K562 (cell line): ENCODE measurements around the gene CPLX1. TPM values are rescaled to one million over a fixed set of nuclear protein-coding genes. Genes with fewer than 3 reads are reported as not detected.
A peak's percentile ranks its signal among the peaks of the same experiment; 100 is the strongest.

Source experiments
- ARID1B ChIP-seq: fragments of 450-650 bp; IDR thresholded peaks from 2 replicates; pipeline ENCODE4 v1.6.1; 2016; ENCODE audit warnings: antibody characterized with exemption, mild to moderate bottlenecking, inconsistent platforms
- GABPA ChIP-seq: fragments of 200-800 bp; sonication (Bioruptor generic); conservative IDR thresholded peaks from 2 replicates; pipeline ENCODE4 v1.6.1; 2016; ENCODE audit warnings: low read depth, missing genetic modification characterization, missing compliant biosample characterization
- MLX ChIP-seq, 2 experiments: fragments of 450-650 bp in 1 of 2; sonication (generic) in 1 of 2; formaldehyde crosslinking; conservative IDR thresholded peaks; 2 replicates each; pipeline versions ENCODE4 v1.4.0 to v1.8.1; 2020 to 2022; ENCODE audit warnings: mild to moderate bottlenecking in 1 of 2, missing genetic modification reagents in 1 of 2
- NELFE ChIP-seq: IDR thresholded peaks from 2 replicates; pipeline ENCODE4 v1.6.1; 2011; ENCODE audit warnings: mild to moderate bottlenecking; ENCODE audit not compliant: insufficient read depth, insufficient read length
- POLR2B ChIP-seq: fragments of 450-650 bp; IDR thresholded peaks from 2 replicates; pipeline ENCODE4 v1.6.1; 2018; ENCODE audit warnings: low read depth; ENCODE audit not compliant: partially characterized antibody
- POLR2G ChIP-seq: fragments of 200-400 bp; formaldehyde crosslinking; IDR thresholded peaks from 2 replicates; pipeline ENCODE4 v1.6.1; 2017; ENCODE audit warnings: low read depth, mild to moderate bottlenecking, antibody characterized with exemption, low read length, moderate library complexity
- ZBTB11 ChIP-seq, 3 experiments: fragments of 200-800 bp in 1 of 3; fragments of 250-450 bp in 1 of 3; fragments of 450-650 bp in 1 of 3; sonication (Bioruptor Pico) in 1 of 3; sonication (Bioruptor generic) in 1 of 3; formaldehyde crosslinking in 1 of 3; IDR thresholded peaks; 2 replicates each; pipeline versions ENCODE4 v1.6.1 to v1.8.0; 2016 to 2022; ENCODE audit warnings: mild to moderate bottlenecking in 2 of 3, missing genetic modification characterization in 2 of 3, missing compliant biosample characterization in 1 of 3, moderate library complexity in 1 of 3
- polyA plus RNA-seq, 8 experiments: library from polyadenylated mRNA; depleted of rRNA in 4 of 8; stranded (reverse) in 5 of 8; unstranded in 3 of 8; fragments of >200 nt; fragmentation: Nextera tagmentation in 2 of 8; fragmentation: Illumina TruSeq in 1 of 8; extraction: Ambion mirVana in 2 of 8; extraction: Trizol in 1 of 8; gene quantifications; 2 replicates each; pipeline versions ENCODE4 v1.2.1 to v1.2.3, GENCODE V29; 2011 to 2014; ENCODE audit warnings: inconsistent platforms in 1 of 8, missing spikeins in 1 of 8
- total RNA-seq, 7 experiments: library from RNA; depleted of rRNA in 6 of 7; stranded (reverse); fragments of >200 nt in 6 of 7; fragmentation: Illumina TruSeq in 2 of 7; extraction: Trizol in 2 of 7; gene quantifications; 2 replicates each; pipeline versions ENCODE4 v1.2.1 to v1.2.3, GENCODE V29; 2011 to 2021; ENCODE audit warnings: low replicate concordance in 1 of 7
- TF ChIP-seq, protein P1 (sequence below): fragments of 200-600 bp; sonication (generic); IDR thresholded peaks from one replicate; pipeline ENCODE4 v1.6.1; 2012; ENCODE audit warnings: mild to moderate bottlenecking, low read depth, low read length, inconsistent platforms

Gene CPLX1
- total and polyA plus RNA-seq, 9 of the 15 experiments (the other 6 are each of a cell fraction or from before 2014, with no cell fraction given), result 0.03 to 3.3 (median 0.17) TPM; not detected in 2

DNA sequence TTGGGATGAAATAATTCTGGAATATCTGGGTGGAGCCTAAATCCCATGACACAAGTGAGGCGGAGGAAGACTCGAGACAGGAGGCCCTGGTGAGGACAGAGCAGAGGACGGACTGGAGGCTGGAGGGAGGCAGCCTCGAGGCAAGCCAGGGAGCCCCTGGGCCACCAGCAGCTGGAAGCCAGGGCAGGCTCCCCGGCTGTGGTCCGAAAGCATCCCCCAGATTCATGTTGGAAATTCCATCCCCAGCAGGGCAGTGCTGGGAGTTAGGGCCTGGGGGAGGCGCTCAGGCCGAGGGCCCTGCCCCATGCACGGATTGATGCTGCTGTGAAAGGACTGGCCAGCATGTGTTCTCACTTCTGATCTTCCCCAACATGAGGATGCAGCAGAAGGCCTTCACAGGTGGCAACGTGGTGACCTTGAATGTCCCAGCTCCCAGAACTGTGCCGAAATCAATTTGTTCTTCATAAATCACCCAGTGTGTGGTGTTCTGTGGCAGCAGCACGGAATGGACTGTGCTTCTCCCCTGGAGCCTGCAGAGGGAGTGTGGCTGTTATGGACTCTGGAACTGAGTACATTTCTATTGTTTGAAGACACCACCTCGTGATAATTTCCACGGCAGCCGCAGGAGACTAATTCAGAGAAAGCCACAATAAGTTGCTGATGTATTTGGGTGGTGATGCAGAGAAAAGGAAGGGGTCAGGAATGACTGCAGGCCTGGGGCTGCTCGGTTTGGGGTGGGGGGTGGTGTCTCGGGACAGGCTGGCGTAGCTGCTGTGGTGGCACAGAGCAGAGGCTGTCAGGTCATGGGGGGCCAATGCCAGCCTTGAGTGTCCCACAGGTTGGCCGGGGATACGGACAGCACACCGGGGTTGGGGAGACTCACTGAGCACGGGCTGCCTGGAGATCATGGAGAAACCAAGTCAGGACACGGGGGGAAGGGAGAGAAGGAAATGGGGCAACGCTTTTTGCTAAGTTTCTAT, 63.4 kb downstream of the CPLX1 start (continued):
- TF ChIP-seq, protein P1, sequence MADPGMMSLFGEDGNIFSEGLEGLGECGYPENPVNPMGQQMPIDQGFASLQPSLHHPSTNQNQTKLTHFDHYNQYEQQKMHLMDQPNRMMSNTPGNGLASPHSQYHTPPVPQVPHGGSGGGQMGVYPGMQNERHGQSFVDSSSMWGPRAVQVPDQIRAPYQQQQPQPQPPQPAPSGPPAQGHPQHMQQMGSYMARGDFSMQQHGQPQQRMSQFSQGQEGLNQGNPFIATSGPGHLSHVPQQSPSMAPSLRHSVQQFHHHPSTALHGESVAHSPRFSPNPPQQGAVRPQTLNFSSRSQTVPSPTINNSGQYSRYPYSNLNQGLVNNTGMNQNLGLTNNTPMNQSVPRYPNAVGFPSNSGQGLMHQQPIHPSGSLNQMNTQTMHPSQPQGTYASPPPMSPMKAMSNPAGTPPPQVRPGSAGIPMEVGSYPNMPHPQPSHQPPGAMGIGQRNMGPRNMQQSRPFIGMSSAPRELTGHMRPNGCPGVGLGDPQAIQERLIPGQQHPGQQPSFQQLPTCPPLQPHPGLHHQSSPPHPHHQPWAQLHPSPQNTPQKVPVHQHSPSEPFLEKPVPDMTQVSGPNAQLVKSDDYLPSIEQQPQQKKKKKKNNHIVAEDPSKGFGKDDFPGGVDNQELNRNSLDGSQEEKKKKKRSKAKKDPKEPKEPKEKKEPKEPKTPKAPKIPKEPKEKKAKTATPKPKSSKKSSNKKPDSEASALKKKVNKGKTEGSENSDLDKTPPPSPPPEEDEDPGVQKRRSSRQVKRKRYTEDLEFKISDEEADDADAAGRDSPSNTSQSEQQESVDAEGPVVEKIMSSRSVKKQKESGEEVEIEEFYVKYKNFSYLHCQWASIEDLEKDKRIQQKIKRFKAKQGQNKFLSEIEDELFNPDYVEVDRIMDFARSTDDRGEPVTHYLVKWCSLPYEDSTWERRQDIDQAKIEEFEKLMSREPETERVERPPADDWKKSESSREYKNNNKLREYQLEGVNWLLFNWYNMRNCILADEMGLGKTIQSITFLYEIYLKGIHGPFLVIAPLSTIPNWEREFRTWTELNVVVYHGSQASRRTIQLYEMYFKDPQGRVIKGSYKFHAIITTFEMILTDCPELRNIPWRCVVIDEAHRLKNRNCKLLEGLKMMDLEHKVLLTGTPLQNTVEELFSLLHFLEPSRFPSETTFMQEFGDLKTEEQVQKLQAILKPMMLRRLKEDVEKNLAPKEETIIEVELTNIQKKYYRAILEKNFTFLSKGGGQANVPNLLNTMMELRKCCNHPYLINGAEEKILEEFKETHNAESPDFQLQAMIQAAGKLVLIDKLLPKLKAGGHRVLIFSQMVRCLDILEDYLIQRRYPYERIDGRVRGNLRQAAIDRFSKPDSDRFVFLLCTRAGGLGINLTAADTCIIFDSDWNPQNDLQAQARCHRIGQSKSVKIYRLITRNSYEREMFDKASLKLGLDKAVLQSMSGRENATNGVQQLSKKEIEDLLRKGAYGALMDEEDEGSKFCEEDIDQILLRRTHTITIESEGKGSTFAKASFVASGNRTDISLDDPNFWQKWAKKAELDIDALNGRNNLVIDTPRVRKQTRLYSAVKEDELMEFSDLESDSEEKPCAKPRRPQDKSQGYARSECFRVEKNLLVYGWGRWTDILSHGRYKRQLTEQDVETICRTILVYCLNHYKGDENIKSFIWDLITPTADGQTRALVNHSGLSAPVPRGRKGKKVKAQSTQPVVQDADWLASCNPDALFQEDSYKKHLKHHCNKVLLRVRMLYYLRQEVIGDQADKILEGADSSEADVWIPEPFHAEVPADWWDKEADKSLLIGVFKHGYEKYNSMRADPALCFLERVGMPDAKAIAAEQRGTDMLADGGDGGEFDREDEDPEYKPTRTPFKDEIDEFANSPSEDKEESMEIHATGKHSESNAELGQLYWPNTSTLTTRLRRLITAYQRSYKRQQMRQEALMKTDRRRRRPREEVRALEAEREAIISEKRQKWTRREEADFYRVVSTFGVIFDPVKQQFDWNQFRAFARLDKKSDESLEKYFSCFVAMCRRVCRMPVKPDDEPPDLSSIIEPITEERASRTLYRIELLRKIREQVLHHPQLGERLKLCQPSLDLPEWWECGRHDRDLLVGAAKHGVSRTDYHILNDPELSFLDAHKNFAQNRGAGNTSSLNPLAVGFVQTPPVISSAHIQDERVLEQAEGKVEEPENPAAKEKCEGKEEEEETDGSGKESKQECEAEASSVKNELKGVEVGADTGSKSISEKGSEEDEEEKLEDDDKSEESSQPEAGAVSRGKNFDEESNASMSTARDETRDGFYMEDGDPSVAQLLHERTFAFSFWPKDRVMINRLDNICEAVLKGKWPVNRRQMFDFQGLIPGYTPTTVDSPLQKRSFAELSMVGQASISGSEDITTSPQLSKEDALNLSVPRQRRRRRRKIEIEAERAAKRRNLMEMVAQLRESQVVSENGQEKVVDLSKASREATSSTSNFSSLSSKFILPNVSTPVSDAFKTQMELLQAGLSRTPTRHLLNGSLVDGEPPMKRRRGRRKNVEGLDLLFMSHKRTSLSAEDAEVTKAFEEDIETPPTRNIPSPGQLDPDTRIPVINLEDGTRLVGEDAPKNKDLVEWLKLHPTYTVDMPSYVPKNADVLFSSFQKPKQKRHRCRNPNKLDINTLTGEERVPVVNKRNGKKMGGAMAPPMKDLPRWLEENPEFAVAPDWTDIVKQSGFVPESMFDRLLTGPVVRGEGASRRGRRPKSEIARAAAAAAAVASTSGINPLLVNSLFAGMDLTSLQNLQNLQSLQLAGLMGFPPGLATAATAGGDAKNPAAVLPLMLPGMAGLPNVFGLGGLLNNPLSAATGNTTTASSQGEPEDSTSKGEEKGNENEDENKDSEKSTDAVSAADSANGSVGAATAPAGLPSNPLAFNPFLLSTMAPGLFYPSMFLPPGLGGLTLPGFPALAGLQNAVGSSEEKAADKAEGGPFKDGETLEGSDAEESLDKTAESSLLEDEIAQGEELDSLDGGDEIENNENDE, result peak; percentile 32
- TF ChIP-seq MLX (CRISPR knock-in tag; conservative IDR thresholded peaks at IDR 0.05) (no peak), ARID1B (no peak), GABPA (tag) (no peak), ZBTB11 (CRISPR knock-in tag; IDR thresholded peaks at IDR 0.05) (no peak), NELFE (no peak), POLR2B (peak; percentile 11), POLR2G (peak; percentile 57)
